Neural progenitor cell (in vitro differentiated cells): ENCODE results near the gene GRB7.

Source experiments
- CTCF ChIP-seq: fragments of 200-600 bp; sonication (generic); IDR thresholded peaks from 2 replicates; pipeline ENCODE4 v1.5.1; 2017; ENCODE audit warnings: antibody characterized with exemption, mild to moderate bottlenecking
- EZH2phosphoT487 ChIP-seq: fragments of 200-600 bp; sonication (generic); IDR thresholded peaks from 2 replicates; pipeline ENCODE4 v1.6.1; 2017; ENCODE audit warnings: antibody characterized with exemption

- no peak for TF ChIP-seq CTCF
- TF ChIP-seq EZH2phosphoT487: no peak
These were observed 20.5 kb downstream of the GRB7 start for GRCh38 chr17:39757931-39758873.
